PC-9 (cell line): ENCODE data around the gene NRIP1. TPM values are rescaled to one million over a fixed set of nuclear protein-coding genes. Genes with fewer than 3 reads are reported as not detected.

Experiments
- BruUV-seq: library from RNA; stranded (reverse); fragments of 400-500 nt; replicated peaks from 2 replicates; lab custom pipeline; 2021; lab: Mats Ljungman, UMichigan
- CTCF ChIA-PET: fragments of 300-600 bp; sonication (Branson Sonifier 250); formaldehyde crosslinking; loops from one replicate; lab custom pipeline; 2022; ENCODE audit warnings: antibody characterized with exemption; lab: Charles Lee
- POLR2A ChIA-PET: fragments of 300-600 bp; sonication (Branson Sonifier 250); formaldehyde crosslinking; loops from one replicate; lab custom pipeline; 2022; ENCODE audit warnings: antibody characterized with exemption; ENCODE audit not compliant: unreplicated experiment; lab: Charles Lee
- DNase-seq, 2 experiments: peaks; one replicate each; pipeline versions ENCODE4 v3.0.0 to v3.0.0-alpha.2; 2015 to 2022; ENCODE audit warnings: mixed read lengths in 1 of 2
- H2AFZ ChIP-seq: fragments of 200-600 bp; sonication (generic); 2 replicates; pipeline ENCODE4 v1.8.1; 2017; ENCODE audit warnings: antibody characterized with exemption
- H3F3A ChIP-seq: fragments of 200-600 bp; sonication (generic); 2 replicates; pipeline ENCODE4 v1.8.1; 2017; ENCODE audit warnings: antibody characterized with exemption, mild to moderate bottlenecking, low read depth; ENCODE audit not compliant: insufficient read depth
- H3K27ac ChIP-seq: fragments of 200-600 bp; sonication (generic); 2 replicates; pipeline ENCODE4 v1.6.1; 2016; ENCODE audit warnings: mixed run types
- H3K27me3 ChIP-seq: fragments of 200-600 bp; sonication (generic); 2 replicates; pipeline ENCODE4 v1.6.1; 2016; ENCODE audit warnings: low read depth, mixed run types; ENCODE audit not compliant: insufficient read depth
- H3K36me3 ChIP-seq: fragments of 200-600 bp; sonication (generic); 2 replicates; pipeline ENCODE4 v1.6.1; 2016; ENCODE audit warnings: low read depth, mixed run types
- H3K4me1 ChIP-seq: fragments of 200-600 bp; sonication (generic); replicated peaks from 2 replicates; pipeline ENCODE4 v1.6.1; 2016; ENCODE audit warnings: mixed run types; ENCODE audit not compliant: insufficient read depth
- H3K4me2 ChIP-seq: fragments of 200-600 bp; sonication (generic); 2 replicates; pipeline ENCODE4 v1.6.1; 2017; ENCODE audit warnings: mixed run types
- H3K4me3 ChIP-seq: fragments of 200-600 bp; sonication (generic); 2 replicates; pipeline ENCODE4 v1.6.1; 2016; ENCODE audit warnings: mixed run types
- H3K79me2 ChIP-seq: fragments of 200-600 bp; sonication (generic); 2 replicates; pipeline ENCODE4 v1.6.1; 2017; ENCODE audit warnings: low read depth, mixed run types
- H3K9me2 ChIP-seq: fragments of 200-600 bp; sonication (generic); 2 replicates; pipeline ENCODE4 v1.8.1; 2017; ENCODE audit warnings: mild to moderate bottlenecking; ENCODE audit not compliant: insufficient read depth
- H3K9me3 ChIP-seq: fragments of 200-600 bp; sonication (generic); 2 replicates; pipeline ENCODE4 v1.8.1; 2016; ENCODE audit warnings: low read depth; ENCODE audit not compliant: insufficient read depth
- H4K20me1 ChIP-seq: fragments of 200-600 bp; sonication (generic); 2 replicates; pipeline ENCODE4 v1.8.1; 2017; ENCODE audit not compliant: insufficient read depth
- EZH2 ChIP-seq: fragments of 200-600 bp; sonication (generic); IDR thresholded peaks from 2 replicates; pipeline ENCODE4 v1.8.0; 2017; ENCODE audit warnings: antibody characterized with exemption, low read depth
- intact Hi-C: fragments of 100-400 bp; cut with micrococcal nuclease; formaldehyde crosslinking; loops from one replicate; pipeline ENCODE4 v1.10.0; 2022; ENCODE audit not compliant: unreplicated experiment
- total RNA-seq: library from RNA; stranded (reverse); gene quantifications from 2 replicates; pipeline ENCODE4 v1.2.3, GENCODE V29; 2021
- TF ChIP-seq, protein P1 (sequence below): fragments of 200-600 bp; sonication (generic); conservative IDR thresholded peaks from 2 replicates; pipeline ENCODE4 v1.6.1; 2017; ENCODE audit warnings: mixed run types, antibody characterized with exemption, mild to moderate bottlenecking, moderate library complexity

NRIP1 gene
- total RNA-seq, 1 experiment from 2014 or later = 33.0 TPM

DNA sequence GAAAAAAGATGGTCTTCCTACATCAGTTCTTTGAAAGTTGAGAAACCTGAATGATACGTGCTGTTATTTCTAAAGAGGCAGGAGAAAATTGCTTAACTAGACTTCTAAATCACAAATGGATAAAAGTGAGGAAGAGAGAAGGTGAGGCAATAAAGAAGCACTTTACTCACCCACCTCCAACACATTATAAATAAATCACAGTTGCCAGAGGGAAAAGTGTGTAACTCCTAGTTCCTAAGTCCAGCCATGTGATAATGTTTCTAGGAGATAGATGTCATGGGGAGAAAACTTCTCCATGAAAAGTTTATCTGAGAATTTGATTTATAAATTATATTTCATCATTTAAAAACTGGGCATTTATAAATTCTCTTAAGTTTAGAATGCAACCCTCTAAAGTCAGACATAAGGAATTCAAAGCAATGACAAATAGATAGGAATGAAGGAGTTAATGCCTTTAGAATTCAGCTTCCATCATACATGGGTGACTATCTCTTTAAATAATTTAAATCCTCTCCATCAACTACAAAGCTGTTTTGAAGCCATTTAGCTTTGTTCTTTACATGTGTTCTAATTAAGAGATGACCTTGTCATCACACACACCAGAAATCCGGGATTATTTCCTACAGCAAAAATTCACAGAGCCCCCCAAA, 60.0 kb downstream of the NRIP1 start:
- Histone ChIP-seq H3K9me3 (no peaks in the 10 kb centered on the region), H3K79me2 (peaks cover 100% of the 10 kb centered on the region), H3K27ac (0 out of 2 replicates have a peak overlapping the region, but pooled peaks have one; percentile 16), H3F3A (peaks cover 6% of the 10 kb centered on the region; the same call in 1 of the 2 replicates), H2AFZ (no peak overlapping the region), H3K4me3 (no peak overlapping the region), H3K27me3 (no peaks in the 10 kb centered on the region), H3K4me1 (peaks cover 20% of the 10 kb centered on the region), H4K20me1 (0 out of 2 replicates have a peak, but pooled peaks cover 4% of the 10 kb centered on the region), H3K9me2 (0 out of 2 replicates have a peak, but pooled peaks cover 3% of the 10 kb centered on the region), H3K36me3 (peaks cover 16% of the 10 kb centered on the region; the same call in 1 of the 2 replicates), H3K4me2 (no peak overlapping the region)
- ChIA-PET CTCF (no interaction called here), POLR2A (no interaction called here)
- no peak for TF ChIP-seq EZH2
- TF ChIP-seq, protein P1, sequence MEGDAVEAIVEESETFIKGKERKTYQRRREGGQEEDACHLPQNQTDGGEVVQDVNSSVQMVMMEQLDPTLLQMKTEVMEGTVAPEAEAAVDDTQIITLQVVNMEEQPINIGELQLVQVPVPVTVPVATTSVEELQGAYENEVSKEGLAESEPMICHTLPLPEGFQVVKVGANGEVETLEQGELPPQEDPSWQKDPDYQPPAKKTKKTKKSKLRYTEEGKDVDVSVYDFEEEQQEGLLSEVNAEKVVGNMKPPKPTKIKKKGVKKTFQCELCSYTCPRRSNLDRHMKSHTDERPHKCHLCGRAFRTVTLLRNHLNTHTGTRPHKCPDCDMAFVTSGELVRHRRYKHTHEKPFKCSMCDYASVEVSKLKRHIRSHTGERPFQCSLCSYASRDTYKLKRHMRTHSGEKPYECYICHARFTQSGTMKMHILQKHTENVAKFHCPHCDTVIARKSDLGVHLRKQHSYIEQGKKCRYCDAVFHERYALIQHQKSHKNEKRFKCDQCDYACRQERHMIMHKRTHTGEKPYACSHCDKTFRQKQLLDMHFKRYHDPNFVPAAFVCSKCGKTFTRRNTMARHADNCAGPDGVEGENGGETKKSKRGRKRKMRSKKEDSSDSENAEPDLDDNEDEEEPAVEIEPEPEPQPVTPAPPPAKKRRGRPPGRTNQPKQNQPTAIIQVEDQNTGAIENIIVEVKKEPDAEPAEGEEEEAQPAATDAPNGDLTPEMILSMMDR = no peak
- intact Hi-C loops = no loop called here
- no peak for DNase-seq
- BruUV-seq = no TSS peak

DNA sequence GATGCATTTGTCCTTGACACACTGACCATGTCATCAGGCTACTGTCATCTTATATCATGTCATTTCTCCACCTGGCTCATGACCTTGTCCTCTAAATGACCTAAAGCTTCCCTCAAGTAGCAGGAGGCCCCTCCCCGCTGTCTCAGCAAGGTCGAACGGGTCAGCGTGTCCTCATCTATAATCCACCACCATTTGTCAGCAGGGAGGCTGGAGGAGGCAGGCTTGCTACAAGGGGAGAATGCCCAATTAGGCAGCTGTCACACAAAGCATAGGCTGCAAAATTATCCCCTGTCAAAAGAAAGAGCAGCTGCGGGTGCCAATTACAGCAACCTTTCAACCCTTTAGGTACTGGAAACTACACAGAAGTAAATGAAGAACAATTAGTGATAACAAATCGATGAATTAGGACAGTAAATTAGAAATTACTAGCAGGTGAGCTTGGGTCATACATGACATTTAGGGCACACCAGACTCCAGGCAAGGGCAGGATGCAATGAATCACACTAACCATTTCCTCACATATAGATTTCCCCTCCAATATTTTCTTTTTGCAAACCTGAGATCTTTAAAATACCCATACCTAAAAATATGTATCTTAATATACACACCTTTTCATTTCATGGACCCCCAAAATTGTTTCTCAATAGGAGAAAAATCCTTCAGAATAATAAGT, 61.2 kb downstream of the NRIP1 start:
- Histone ChIP-seq H3K27ac (no peak overlapping the region), H3F3A (peaks cover 2% of the 10 kb centered on the region; the same call in 1 of the 2 replicates), H3K36me3 (peaks cover 16% of the 10 kb centered on the region; the same call in 1 of the 2 replicates), H3K27me3 (no peaks in the 10 kb centered on the region), H3K4me3 (no peak overlapping the region), H3K4me1 (peaks cover 20% of the 10 kb centered on the region), H3K79me2 (peaks cover 100% of the 10 kb centered on the region), H3K4me2 (no peak overlapping the region), H4K20me1 (peaks cover 9% of the 10 kb centered on the region; the same call in 1 of the 2 replicates), H3K9me2 (no peaks in the 10 kb centered on the region), H2AFZ (no peak overlapping the region), H3K9me3 (no peaks in the 10 kb centered on the region)
- no TSS peak for BruUV-seq
- CTCF ChIA-PET = no interaction called here
- no peak for DNase-seq
- no peak for TF ChIP-seq EZH2
- TF ChIP-seq, protein P1 = no peak
- intact Hi-C loops = no loop called here
- POLR2A ChIA-PET = no interaction called here

DNA sequence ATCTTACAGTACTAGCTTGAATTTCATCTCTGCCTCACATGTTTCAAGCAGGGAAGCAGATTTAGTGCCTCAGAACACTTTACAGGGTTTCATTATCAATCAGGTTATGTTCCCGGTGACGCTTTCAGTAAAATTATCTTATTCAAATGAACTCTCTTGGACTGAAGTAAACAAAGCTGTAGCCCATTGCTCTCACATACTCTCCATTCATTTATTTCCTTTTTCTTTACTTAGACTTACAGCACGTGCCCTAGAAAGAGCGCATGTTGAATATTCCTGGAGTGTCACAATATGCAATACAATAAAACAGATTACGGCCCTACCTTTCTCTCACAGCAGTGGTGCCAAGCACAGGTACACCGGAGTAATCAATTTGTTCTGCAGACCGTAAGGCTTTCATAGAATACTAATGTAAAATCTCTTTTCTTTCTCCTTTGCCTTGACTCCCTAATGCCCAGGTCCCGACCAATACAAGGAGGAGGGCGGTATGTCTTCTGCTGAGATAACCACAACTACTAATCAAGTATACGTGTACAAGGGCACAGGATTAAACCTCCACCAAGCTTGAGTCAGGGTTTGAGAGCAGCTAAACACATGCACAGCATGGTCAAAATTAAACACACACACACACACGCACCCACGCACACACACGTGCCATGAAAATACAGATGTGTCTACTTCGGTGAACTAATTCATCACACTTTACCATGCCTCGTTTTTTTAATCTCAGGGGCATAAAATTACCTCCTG, 62.8 kb downstream of the NRIP1 start:
- BruUV-seq = no TSS peak
- Histone ChIP-seq H3K36me3 (peaks cover 16% of the 10 kb centered on the region), H3K4me2 (no peak overlapping the region), H4K20me1 (peaks cover 9% of the 10 kb centered on the region; the same call in 1 of the 2 replicates), H2AFZ (no peak overlapping the region), H3K27me3 (no peaks in the 10 kb centered on the region), H3K9me2 (no peaks in the 10 kb centered on the region), H3K79me2 (peaks cover 98% of the 10 kb centered on the region), H3K9me3 (no peaks in the 10 kb centered on the region), H3F3A (peaks cover 10% of the 10 kb centered on the region; the same call in 1 of the 2 replicates), H3K27ac (no peak overlapping the region), H3K4me3 (no peak overlapping the region), H3K4me1 (peaks cover 20% of the 10 kb centered on the region)
- CTCF ChIA-PET = no interaction called here
- intact Hi-C loops = no loop called here
- DNase-seq = no peak
- TF ChIP-seq EZH2 = no peak
- TF ChIP-seq, protein P1 = no peak
- POLR2A ChIA-PET = no interaction called here
